ENCODE results near the gene ATP2A2. TPM values are rescaled to one million over a fixed set of nuclear protein-coding genes. Genes with fewer than 3 reads are reported as not detected.
A peak's percentile ranks its signal among the peaks of the same experiment; 100 is the strongest.

Gene ATP2A2
- total and polyA plus RNA-seq, 10 donors: 7.8 to 143 (median 107) TPM

GRCh38 chr12:110351119-110351518 is 70.1 kb downstream of the ATP2A2 start:
- Histone ChIP-seq H3K9me3 (no peaks in the 10 kb centered on the region), H3K4me3 (no peak overlapping the region), H3K27ac (no peak overlapping the region), H3K27me3 (replicated peaks in 1 of 7) (no peaks in the 10 kb centered on the region), H3K36me3 (peaks cover 0 to 52% (median 35%) of the 10 kb centered on the region in 6 donors), H3K4me1 (peaks cover 4 to 48% (median 26%) of the 10 kb centered on the region in 6 donors)
- 81 to 90% (median 89%) methylated on average over 6 to 8 of the region's 8 CpGs for WGBS, 5 donors
- intact Hi-C loops (cut with DNase I; ENCODE audit: low total_unique reads): no loop called here
- DNase-seq: no peak
- no peak for TF ChIP-seq POLR2AphosphoS5 (IDR thresholded peaks at IDR 0.05)
- TF ChIP-seq CTCF (IDR thresholded peaks at IDR 0.05 in 8 of 11, conservative IDR thresholded peaks at IDR 0.05 in 3 of 11): no peak
- no peak for TF ChIP-seq POLR2A (IDR thresholded peaks at IDR 0.05)

DNA sequence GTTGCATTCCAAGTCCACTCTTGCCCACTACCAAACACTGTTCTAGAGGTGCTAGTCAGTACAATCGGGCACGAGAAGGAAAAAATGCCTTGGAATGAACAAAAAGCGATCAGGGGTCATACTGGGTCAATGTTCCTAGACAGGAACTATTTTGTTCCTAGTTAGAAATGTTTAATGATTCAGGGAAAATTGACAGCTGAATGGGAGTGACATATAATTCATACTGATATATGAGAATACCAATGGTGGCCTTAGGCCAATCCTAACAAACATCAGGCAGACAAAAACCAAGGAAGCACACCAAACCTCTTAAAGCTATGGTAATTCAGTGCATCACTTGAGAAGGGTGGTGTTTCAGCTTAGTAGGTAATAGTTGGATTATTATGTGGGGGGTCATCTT is 71.4 kb downstream of the ATP2A2 start:
- Histone ChIP-seq H3K27me3 (replicated peaks in 1 of 7) (no peaks in the 10 kb centered on the region), H3K4me1 (peaks cover 4 to 48% (median 26%) of the 10 kb centered on the region in 6 donors), H3K27ac (no peak overlapping the region), H3K36me3 (peaks cover 0 to 39% (median 23%) of the 10 kb centered on the region in 6 donors), H3K4me3 (no peak overlapping the region), H3K9me3 (no peaks in the 10 kb centered on the region)
- intact Hi-C loops (cut with DNase I; ENCODE audit: low total_unique reads): no loop called here
- DNase-seq: no peak
- 77 to 90% (median 83%) methylated on average over 3 of the region's 3 CpGs for WGBS, 5 donors
- TF ChIP-seq POLR2AphosphoS5 (IDR thresholded peaks at IDR 0.05) (no peak), POLR2A (IDR thresholded peaks at IDR 0.05) (no peak), CTCF (IDR thresholded peaks at IDR 0.05 in 8 of 11, conservative IDR thresholded peaks at IDR 0.05 in 3 of 11) (no peak)

DNA sequence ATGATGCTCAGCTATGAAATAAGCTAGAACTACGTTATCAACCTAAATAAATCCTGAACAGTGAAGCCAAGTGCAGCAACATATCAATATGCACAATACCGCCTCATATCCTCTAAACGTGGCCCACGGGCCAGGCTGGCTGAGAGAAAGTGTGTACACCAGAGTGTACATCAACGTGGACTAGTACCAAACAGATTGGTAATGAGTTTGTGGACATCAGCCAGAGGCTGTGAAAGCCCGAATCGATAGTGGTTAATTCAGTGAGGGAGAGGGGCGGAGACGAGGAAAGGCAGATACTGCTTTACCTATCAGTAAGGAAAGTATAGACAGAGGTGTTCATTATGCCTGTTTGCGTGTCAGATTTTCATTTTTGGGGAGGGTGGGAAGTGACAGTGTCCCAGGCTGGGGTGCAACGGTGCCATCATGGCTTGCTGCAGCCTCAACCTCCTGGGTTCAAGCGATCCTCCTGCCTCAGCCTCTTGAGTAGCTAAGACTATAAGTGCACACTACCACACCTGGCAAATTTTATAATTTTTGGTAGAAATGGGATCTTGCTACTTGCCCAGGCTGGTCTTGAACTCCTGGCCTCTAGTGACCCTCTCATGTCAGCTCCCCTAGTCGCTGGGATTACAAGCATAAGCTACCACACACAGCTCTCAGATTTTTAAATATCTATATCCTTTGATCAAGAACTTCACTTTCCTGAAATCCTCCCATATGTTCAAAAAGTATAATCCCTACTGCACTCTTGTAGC is 72.3 kb downstream of the ATP2A2 start:
- Histone ChIP-seq H3K4me3 (no peak overlapping the region), H3K27me3 (replicated peaks in 1 of 7) (no peaks in the 10 kb centered on the region), H3K36me3 (peaks cover 0 to 29% (median 13%) of the 10 kb centered on the region in 6 donors), H3K9me3 (no peaks in the 10 kb centered on the region), H3K4me1 (peaks cover 4 to 46% (median 25%) of the 10 kb centered on the region in 6 donors), H3K27ac (peak overlapping the region in 2 of 8 donors; percentile 11 to 25)
- TF ChIP-seq POLR2A (IDR thresholded peaks at IDR 0.05): no peak
- no peak for TF ChIP-seq POLR2AphosphoS5 (IDR thresholded peaks at IDR 0.05)
- TF ChIP-seq CTCF (IDR thresholded peaks at IDR 0.05 in 8 of 11, conservative IDR thresholded peaks at IDR 0.05 in 3 of 11): no peak
- intact Hi-C loops (cut with DNase I; ENCODE audit: low total_unique reads): no loop called here
- WGBS, 5 donors: 83 to 87% (median 85%) methylated on average over 13 of the region's 13 CpGs
- no peak for DNase-seq

DNA sequence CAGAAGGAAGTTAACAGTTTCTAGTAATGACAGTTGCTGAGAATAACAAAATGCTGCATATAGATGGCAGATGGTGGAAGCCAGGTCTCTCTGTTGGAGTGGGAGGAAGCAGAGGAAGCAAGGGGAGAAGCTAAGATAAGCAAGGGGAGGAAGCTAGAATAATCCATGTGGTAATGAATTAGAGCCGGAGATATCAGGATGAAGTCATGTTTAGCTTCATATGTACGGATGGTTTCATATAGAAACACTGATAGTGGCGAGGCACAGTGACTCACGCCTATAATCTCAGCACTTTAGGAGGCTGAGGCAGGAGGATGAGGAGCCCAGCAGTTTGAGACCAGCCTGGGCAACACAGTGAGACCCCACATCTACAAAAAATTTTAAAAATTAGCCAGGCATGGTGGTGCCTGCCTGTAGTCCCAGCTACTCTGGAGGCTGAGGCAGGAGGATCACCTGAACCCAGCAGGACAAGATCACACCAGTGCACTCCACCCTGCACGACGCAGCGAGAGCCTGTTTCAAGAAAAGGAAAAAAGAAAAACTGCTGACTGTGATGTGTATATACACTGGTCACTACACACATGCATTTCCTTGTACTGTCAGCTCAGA is 73.2 kb downstream of the ATP2A2 start:
- Histone ChIP-seq H3K27me3 (replicated peaks in 1 of 7) (no peaks in the 10 kb centered on the region), H3K27ac (peak overlapping the region in 2 of 8 donors; percentile 11 to 25), H3K4me1 (peaks cover under 1 to 37% (median 21%) of the 10 kb centered on the region in 6 donors), H3K36me3 (peaks cover 0 to 20% (median 5%) of the 10 kb centered on the region in 6 donors), H3K9me3 (no peaks in the 10 kb centered on the region), H3K4me3 (no peak overlapping the region)
- TF ChIP-seq POLR2A (IDR thresholded peaks at IDR 0.05) (no peak), CTCF (IDR thresholded peaks at IDR 0.05 in 8 of 11, conservative IDR thresholded peaks at IDR 0.05 in 3 of 11) (no peak), POLR2AphosphoS5 (IDR thresholded peaks at IDR 0.05) (peak in 1 of 3 donors; percentile 37)
- 18 to 37% (median 26%) methylated on average over 7 of the region's 7 CpGs for WGBS, 5 donors
- no peak for DNase-seq
- intact Hi-C loops (cut with DNase I; ENCODE audit: low total_unique reads): no loop called here
